Dendritic cell treated with granulocyte-macrophage colony-stimulating factor and Interleukin-4, amounts not matched to agents 40 ng/mL and 50 ng/mL, for 4 days (primary cell): ENCODE measurements around the gene ATL3.
"Not testable (repeated sequence)": the region's sequence is repeated elsewhere in the genome, so short reads cannot be mapped to it uniquely, and the experiment has no call there.

Source experiments
- H3K27ac Mint-ChIP-seq: one replicate; pipeline ENCODE4 v1.8.0; 2022; ENCODE audit warnings: mild to moderate bottlenecking, mixed read lengths
- H3K27me3 Mint-ChIP-seq: one replicate; pipeline ENCODE4 v1.8.0; 2022; ENCODE audit warnings: mild to moderate bottlenecking, mixed read lengths
- H3K36me3 Mint-ChIP-seq: one replicate; pipeline ENCODE4 v1.8.0; 2022; ENCODE audit warnings: low read depth, mixed read lengths
- H3K4me1 Mint-ChIP-seq: one replicate; pipeline ENCODE4 v1.8.0; 2022; ENCODE audit warnings: low read depth, mixed read lengths
- H3K4me3 Mint-ChIP-seq: one replicate; pipeline ENCODE4 v1.8.0; 2022; ENCODE audit warnings: mild to moderate bottlenecking, moderate library complexity, mixed read lengths
- H3K9me3 Mint-ChIP-seq: one replicate; pipeline ENCODE4 v1.8.0; 2022; ENCODE audit warnings: mixed read lengths
- intact Hi-C: fragments of 100-400 bp; cut with micrococcal nuclease; formaldehyde crosslinking; loops from one replicate; pipeline ENCODE4 v1.15.0; 2022

ATL3 gene

DNA sequence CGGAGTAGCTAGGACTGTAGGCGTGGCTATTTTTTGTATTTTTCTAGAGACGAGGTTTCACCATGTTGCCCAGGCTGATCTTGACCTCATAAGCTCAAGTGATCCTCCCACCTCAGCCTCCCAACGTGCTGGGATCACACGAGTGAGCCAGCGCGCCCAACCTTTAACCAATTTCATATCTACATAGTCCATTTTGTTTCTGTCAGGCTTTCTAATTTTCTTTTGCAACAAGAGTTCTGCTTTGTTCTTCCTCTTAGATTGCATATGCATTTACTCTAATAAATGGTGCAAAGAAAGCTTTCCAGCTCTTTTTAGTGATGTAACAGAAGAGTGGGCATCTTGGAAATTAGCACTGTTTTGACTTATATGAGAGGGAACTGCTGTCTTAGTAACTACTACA, 23.4 kb upstream of the ATL3 start:
- H3K4me1 Mint-ChIP-seq, result peaks cover 36% of the 10 kb centered on the region
- H3K27ac Mint-ChIP-seq, result no peak overlapping the region
- peaks cover 33% of the 10 kb centered on the region for H3K36me3 Mint-ChIP-seq
- intact Hi-C loops, result no loop called here
- H3K27me3 Mint-ChIP-seq, result no peaks in the 10 kb centered on the region
- no peaks in the 10 kb centered on the region for H3K9me3 Mint-ChIP-seq
- H3K4me3 Mint-ChIP-seq, result no peak overlapping the region

DNA sequence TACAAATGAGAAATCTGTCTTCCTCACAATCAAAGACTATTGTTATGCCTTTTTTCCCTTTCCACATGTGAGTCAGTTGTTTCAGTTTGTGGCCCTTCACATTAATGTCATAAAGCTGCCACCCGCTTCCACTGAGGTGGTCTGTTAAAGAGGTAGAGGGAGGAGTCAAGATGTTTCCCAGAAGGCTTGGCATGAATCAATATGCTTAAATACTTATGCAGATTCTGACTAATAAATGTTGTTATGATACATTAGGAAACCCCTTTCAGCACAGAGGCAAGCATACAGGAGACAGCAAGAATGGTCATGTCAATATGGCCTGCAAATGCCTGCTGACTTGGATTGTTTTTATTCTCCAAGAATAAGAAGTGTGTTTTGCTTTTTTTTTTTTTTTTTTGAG, 16.7 kb upstream of the ATL3 start:
- Mint-ChIP-seq H3K9me3 (no peaks in the 10 kb centered on the region), H3K36me3 (peaks cover 14% of the 10 kb centered on the region), H3K27me3 (no peaks in the 10 kb centered on the region), H3K4me1 (peaks cover 64% of the 10 kb centered on the region), H3K27ac (no peak overlapping the region), H3K4me3 (no peak overlapping the region)
- intact Hi-C loops, result no loop called here

DNA sequence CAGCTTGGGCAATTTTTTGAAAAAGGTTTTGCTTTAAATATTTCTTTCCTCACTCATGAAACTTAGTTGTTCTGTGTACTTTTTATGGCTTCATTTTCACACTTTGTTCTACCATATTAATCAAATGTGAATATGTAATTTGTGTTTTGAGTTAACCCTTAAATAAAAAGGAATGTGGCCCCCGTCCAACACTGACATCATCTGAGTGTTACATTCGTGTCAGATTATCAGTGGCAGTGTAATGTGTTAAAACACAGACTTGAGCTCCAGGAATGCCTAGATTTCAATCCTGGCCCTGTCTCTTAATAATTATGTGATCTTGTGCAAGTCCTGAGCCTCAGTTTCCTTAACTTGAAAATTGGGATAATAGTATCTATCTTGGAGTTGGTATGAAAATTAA, 15.8 kb upstream of the ATL3 start:
- Mint-ChIP-seq H3K36me3 (peaks cover 11% of the 10 kb centered on the region), H3K27me3 (no peaks in the 10 kb centered on the region), H3K4me3 (no peak overlapping the region), H3K4me1 (peaks cover 66% of the 10 kb centered on the region), H3K9me3 (no peaks in the 10 kb centered on the region), H3K27ac (peak overlapping the region; percentile 4)
- intact Hi-C loops, result no loop called here

DNA sequence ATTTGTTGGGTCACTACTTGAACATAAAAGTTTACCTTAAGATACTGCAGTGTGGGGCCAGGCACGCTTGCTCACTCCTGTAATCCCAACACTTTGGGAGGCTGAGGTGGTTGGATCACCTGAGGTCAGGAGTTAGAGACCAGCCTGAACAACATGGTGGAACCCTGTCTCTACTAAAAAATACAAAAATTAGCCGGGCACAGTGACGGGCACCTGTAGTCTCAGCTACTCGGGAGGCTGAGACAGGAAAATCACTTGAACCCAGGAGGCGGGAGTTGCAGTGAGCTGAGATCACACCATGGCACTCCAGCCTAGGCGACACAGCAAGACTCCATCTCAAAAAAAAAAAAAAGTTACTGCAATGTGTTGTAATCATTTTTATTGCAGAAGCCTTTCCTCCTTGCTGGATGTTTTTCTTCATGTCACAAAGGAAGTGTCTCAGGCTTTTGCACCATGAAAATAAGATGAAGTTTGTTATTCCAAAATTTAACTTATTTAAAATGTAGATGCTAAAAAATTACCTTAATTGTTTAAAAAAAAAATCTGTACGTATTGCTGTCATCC, 14.1 kb upstream of the ATL3 start:
- H3K4me1 Mint-ChIP-seq, result peaks cover 59% of the 10 kb centered on the region
- H3K9me3 Mint-ChIP-seq, intact Hi-C loops, H3K4me3 Mint-ChIP-seq, H3K27ac Mint-ChIP-seq, H3K27me3 Mint-ChIP-seq: not testable (repeated sequence)
- peaks cover 11% of the 10 kb centered on the region for H3K36me3 Mint-ChIP-seq

GRCh38 chr11:63683133-63683991, 12.2 kb upstream of the ATL3 start:
- intact Hi-C loops, result no loop called here
- Mint-ChIP-seq H3K9me3 (no peaks in the 10 kb centered on the region), H3K4me3 (peak overlapping the region; percentile 94), H3K27me3 (no peaks in the 10 kb centered on the region), H3K4me1 (peaks cover 42% of the 10 kb centered on the region), H3K27ac (peak overlapping the region; percentile 94), H3K36me3 (peaks cover 11% of the 10 kb centered on the region)

DNA sequence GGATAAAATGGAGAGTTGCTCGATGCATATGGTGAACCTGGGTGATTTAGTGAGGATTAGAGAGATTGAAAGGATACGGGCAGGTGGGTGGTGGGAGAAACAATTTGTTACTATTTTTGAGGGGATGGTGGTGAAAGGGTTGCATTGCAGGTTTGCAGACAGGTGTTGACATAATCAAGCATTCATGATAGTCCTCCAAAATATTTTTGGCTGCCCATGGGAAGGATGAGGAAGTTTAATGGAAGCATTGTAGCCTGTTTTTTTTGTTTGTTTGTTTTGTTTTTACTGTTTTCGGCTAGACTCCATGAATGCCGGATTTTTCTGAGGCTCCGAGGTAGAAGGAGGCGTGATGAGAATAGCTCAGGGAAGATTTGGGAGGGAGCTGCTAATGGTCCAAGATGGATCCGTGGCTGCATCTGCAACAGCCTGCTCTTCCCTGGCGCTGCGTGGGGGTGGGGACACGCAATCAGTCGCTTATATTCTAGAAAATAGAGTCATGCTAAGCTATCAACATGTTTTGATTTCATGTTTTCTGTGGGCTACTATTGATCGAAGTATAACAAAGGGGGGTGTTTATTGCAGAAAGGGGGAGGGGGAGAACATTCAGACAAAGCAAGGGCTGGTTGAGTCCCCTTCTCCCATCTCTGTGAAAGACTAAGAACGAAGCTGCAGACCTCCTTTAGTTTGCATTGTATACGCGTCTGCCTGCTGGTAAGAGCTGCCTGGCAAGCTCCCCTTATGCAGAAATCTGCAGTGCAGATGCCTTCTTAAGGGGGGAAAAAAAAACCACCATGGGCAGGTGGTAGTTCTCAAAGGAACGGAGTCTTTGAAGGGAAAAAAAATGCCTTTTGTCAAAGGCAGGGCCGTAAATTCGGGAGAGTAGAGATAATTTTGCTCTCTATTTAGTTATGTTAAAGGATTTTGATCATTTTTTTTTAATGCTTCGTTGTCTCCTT, 11.2 kb upstream of the ATL3 start:
- Mint-ChIP-seq H3K9me3 (no peaks in the 10 kb centered on the region), H3K27me3 (no peaks in the 10 kb centered on the region), H3K36me3 (peaks cover 11% of the 10 kb centered on the region), H3K27ac (peak overlapping the region; percentile 94), H3K4me3 (peak overlapping the region; percentile 94), H3K4me1 (peaks cover 40% of the 10 kb centered on the region)
- intact Hi-C loops, result no loop called here

GRCh38 chr11:63681321-63682065, 10.3 kb upstream of the ATL3 start, which contains the start of gene RTN3:
Gene RTN3 (plus strand): TSS chr11:63681500. CDS start chr11:63681637, 137 bp downstream.
- Mint-ChIP-seq H3K4me3 (peak within 1 kb of the TSS; percentile 94), H3K36me3 (peaks cover 11% of the 10 kb centered on the region), H3K4me1 (peaks cover 32% of the 10 kb centered on the region), H3K27ac (peak within 1 kb of the TSS; percentile 94), H3K9me3 (no peaks in the 10 kb centered on the region), H3K27me3 (no peaks in the 10 kb centered on the region)
- intact Hi-C loops, result loop anchor here (1.0 kb wide), 1 partner anchor 10 kb away; the partner anchor contains the start of gene ATL3

- H3K4me1 Mint-ChIP-seq, result peaks cover 26% of the 10 kb centered on the region
- intact Hi-C loops, result loop anchor here (1.0 kb wide), 1 partner anchor 10 kb away; the partner anchor contains the start of gene ATL3
- H3K27me3 Mint-ChIP-seq, result no peaks in the 10 kb centered on the region
- H3K4me3 Mint-ChIP-seq, result peak overlapping the region; percentile 94
- H3K36me3 Mint-ChIP-seq, result peaks cover 11% of the 10 kb centered on the region
- no peaks in the 10 kb centered on the region for H3K9me3 Mint-ChIP-seq
- peak overlapping the region; percentile 94 for H3K27ac Mint-ChIP-seq
Measured at GRCh38 chr11:63680834-63681320, 9.7 kb upstream of the ATL3 start.

GRCh38 chr11:63673579-63673978, 2.4 kb upstream of the ATL3 start:
- no peaks in the 10 kb centered on the region for H3K27me3 Mint-ChIP-seq
- H3K36me3 Mint-ChIP-seq, result no peaks in the 10 kb centered on the region
- H3K27ac Mint-ChIP-seq, result no peak overlapping the region
- intact Hi-C loops, result no loop called here
- H3K9me3 Mint-ChIP-seq, result no peaks in the 10 kb centered on the region
- H3K4me3 Mint-ChIP-seq, result no peak overlapping the region
- H3K4me1 Mint-ChIP-seq, result peaks cover 34% of the 10 kb centered on the region

GRCh38 chr11:63672936-63673539, 1.9 kb upstream of the ATL3 start:
- intact Hi-C loops, result no loop called here
- no peaks in the 10 kb centered on the region for H3K27me3 Mint-ChIP-seq
- peaks cover 38% of the 10 kb centered on the region for H3K4me1 Mint-ChIP-seq
- no peaks in the 10 kb centered on the region for H3K36me3 Mint-ChIP-seq
- H3K9me3 Mint-ChIP-seq, result no peaks in the 10 kb centered on the region
- no peak overlapping the region for H3K27ac Mint-ChIP-seq
- H3K4me3 Mint-ChIP-seq, result no peak overlapping the region

DNA sequence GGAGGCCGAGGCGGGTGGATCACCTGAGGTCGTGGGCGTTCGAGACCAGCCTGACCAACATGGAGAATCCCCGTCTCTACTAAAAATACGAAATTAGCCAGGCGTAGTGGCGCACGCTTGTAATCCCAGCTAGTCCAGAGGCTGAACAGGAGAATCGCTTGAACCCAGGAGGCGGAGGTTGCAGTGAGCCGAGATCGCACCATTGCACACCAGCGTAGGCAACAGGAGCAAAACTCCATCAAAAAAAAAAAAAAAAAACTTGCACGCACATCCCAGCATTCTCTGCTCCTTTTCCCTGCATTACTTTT, 934 bp upstream of the ATL3 start:
- H3K4me1 Mint-ChIP-seq, result peaks cover 40% of the 10 kb centered on the region
- no peaks in the 10 kb centered on the region for H3K27me3 Mint-ChIP-seq
- no peaks in the 10 kb centered on the region for H3K9me3 Mint-ChIP-seq
- H3K4me3 Mint-ChIP-seq, result peak overlapping the region; percentile 80
- intact Hi-C loops, result no loop called here
- peak overlapping the region; percentile 82 for H3K27ac Mint-ChIP-seq
- H3K36me3 Mint-ChIP-seq, result peaks cover 8% of the 10 kb centered on the region

GRCh38 chr11:63670433-63671321, 499 bp downstream of the ATL3 start:
- Mint-ChIP-seq H3K4me3 (peak overlapping the region; percentile 80), H3K9me3 (no peaks in the 10 kb centered on the region), H3K4me1 (peaks cover 47% of the 10 kb centered on the region), H3K27ac (peak overlapping the region; percentile 82), H3K27me3 (no peaks in the 10 kb centered on the region), H3K36me3 (peaks cover 8% of the 10 kb centered on the region)
- intact Hi-C loops, result loop anchor here (1.0 kb wide), 1 partner anchor 11 kb away; the partner anchor contains the start of gene RTN3
